ENCODE measurements around the gene BUD31.
"Not testable (repeated sequence)": the region's sequence is repeated elsewhere in the genome, so short reads cannot be mapped to it uniquely, and the experiment has no call there.

GRCh38 chr7:99379693-99380031 is 29.1 kb upstream of the BUD31 start:
- TF ChIP-seq HCFC1 (IDR thresholded peaks at IDR 0.05; ENCODE audit: low read length); ATF3 (IDR thresholded peaks at IDR 0.05; ENCODE audit: borderline replicate concordance, extremely low read depth, low read depth, low read length); CUX1 (IDR thresholded peaks at IDR 0.05; ENCODE audit: insufficient replicate concordance, low read depth, low read length); CEBPB (IDR thresholded peaks at IDR 0.05; ENCODE audit: borderline replicate concordance in 1 of 2, low read depth in 2 of 2, low read length in 2 of 2); BACH1 (IDR thresholded peaks at IDR 0.05; ENCODE audit: borderline replicate concordance); NFYB (IDR thresholded peaks at IDR 0.05; ENCODE audit: insufficient read depth, low read depth, low read length); REST (IDR thresholded peaks at IDR 0.05; ENCODE audit: low read depth, low read length): not testable (repeated sequence)
